HG03066 (cell line): ENCODE measurements around the gene HSPA1A.
A peak's percentile ranks its signal among the peaks of the same experiment; 100 is the strongest.
"Not testable (repeated sequence)": the region's sequence is repeated elsewhere in the genome, so short reads cannot be mapped to it uniquely, and the experiment has no call there.

Source experiments
- ATAC-seq: cut with Tn5 transposase; IDR thresholded peaks from one replicate; pipeline ENCODE4 v1.9.1; 2021; ENCODE audit warnings: low read depth; ENCODE audit not compliant: unreplicated experiment

The HSPA1A gene

GRCh38 chr6:31806470-31807272, 8.7 kb upstream of the HSPA1A start, which contains the start of gene LSM2:
Gene LSM2, minus strand, starts transcription at chr6:31806966. Its CDS starts 209 bp downstream, at chr6:31806757.
- peak; percentile 84 for ATAC-seq

- ATAC-seq: not testable (repeated sequence)
Observed at GRCh38 chr6:31808599-31808998, 6.7 kb upstream of the HSPA1A start.

- ATAC-seq: no peak
Observed at GRCh38 chr6:31811645-31812044, 3.7 kb upstream of the HSPA1A start.

DNA sequence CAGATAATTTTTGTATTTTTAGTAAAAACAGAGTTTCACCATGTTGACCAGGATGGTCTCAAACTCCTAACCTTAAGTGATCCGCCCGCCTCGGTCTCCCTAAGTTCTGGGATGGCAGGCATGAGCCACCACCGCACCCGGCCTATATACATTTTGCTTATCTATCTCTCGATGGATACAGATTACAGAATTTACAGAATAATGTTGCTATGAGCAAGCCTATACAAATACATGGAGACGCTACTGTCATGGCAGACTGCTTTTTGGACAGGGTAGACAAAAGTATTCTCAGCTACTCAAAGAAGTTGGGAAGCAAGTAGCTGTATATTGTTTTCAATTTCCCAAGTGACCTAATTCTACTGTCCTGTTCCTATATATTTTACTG, 1.9 kb upstream of the HSPA1A start:
- no peak for ATAC-seq

GRCh38 chr6:31814677-31815024, 692 bp upstream of the HSPA1A start:
- no peak for ATAC-seq

DNA sequence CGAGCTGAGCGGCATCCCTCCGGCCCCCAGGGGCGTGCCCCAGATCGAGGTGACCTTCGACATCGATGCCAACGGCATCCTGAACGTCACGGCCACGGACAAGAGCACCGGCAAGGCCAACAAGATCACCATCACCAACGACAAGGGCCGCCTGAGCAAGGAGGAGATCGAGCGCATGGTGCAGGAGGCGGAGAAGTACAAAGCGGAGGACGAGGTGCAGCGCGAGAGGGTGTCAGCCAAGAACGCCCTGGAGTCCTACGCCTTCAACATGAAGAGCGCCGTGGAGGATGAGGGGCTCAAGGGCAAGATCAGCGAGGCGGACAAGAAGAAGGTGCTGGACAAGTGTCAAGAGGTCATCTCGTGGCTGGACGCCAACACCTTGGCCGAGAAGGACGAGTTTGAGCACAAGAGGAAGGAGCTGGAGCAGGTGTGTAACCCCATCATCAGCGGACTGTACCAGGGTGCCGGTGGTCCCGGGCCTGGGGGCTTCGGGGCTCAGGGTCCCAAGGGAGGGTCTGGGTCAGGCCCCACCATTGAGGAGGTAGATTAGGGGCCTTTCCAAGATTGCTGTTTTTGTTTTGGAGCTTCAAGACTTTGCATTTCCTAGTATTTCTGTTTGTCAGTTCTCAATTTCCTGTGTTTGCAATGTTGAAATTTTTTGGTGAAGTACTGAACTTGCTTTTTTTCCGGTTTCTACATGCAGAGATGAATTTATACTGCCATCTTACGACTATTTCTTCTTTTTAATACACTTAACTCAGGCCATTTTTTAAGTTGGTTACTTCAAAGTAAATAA, 2.0 kb downstream of the HSPA1A start:
- not testable (repeated sequence) for ATAC-seq

DNA sequence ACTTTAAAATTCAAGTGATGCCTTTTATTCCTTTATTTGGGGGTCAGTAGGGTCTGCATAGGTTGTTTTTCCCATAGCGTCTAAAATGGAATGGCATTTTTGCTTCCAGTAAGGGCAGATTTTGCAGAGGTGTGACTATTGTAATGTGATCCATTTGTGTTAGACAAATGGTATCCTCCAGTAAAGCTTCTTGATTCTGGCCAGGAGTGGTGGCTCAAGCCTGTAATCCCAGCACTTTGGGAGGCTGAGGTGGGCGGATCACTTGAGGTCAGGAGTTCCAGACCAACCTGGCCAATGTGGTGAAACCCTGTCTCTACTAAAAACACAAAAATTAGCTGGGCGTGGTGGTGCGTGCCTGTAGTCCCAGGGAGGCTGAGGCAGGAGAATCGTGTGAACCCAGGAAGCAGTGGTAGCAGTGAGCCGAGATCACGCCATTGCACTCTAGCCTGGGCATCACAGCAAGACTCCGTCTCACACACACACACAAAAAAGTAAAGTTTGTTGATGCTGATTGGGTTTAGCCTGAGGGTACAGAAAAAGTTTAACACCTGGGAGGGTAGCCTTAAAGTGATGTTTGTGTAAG, 2.7 kb downstream of the HSPA1A start:
- not testable (repeated sequence) for ATAC-seq

GRCh38 chr6:31819871-31820299, 4.5 kb downstream of the HSPA1A start:
- no peak for ATAC-seq

DNA sequence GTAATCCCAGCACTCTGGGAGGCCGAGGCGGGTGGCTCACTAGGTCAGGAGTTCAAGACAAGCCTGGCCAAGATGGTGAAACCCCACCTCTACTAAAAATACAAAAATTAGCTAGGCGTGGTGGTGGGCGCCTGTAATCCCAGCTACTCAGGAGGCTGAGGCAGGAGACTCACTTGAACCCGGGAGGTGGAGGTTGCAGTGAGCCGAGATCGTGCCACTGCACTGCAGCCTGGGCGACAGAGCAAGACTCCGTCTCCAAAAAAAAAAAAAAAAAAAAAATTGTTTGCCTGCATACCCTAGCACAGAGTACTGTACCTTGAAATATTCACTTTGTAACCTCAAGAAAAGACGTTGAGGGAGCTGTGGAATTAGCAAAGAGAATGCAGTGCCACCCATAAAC, 5.1 kb downstream of the HSPA1A start:
- ATAC-seq: not testable (repeated sequence)

GRCh38 chr6:31821301-31822035, 6.1 kb downstream of the HSPA1A start:
- no peak for ATAC-seq

DNA sequence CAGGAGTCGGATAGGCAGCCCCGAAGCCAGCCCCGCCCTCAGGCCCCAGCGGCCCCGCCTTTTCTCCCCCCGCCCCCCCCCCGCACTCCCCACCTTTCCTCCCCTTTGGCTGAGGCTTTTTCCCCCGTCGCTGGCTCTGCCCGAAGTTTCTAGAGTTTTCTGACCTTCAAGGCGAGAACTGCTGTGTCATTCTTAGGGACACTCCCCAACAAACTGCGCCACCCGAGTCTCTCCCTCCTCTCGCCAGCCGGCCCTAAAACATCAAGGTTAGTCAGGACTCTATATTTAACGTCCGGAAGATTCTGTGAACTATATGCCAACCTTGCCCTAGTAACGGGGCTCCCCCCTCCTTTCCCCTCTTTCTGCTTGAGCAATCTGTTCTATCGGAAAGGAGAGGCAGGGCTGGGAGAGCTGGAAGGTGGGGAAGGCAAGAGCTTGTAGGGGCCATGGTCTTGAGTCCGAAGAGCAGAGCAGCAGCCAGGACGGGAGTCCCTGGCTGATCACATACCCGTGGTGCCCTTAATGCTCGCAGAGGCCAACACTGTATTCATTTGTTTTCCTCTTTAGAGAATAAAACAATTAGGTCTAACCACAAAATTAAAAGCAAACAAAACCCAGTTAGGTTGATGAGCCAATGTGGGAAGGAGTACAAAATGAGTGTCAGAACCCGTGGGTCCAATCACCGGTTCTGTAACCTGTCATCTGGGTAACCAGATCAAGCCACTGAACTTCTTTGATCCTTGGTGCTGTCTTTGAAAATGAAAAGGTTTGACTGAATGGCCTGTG, 6.9 kb downstream of the HSPA1A start:
- ATAC-seq: no peak

- ATAC-seq: not testable (repeated sequence)
Observed at GRCh38 chr6:31823592-31824196, 8.4 kb downstream of the HSPA1A start.

- no peak for ATAC-seq
Observed at GRCh38 chr6:31825553-31825952, 10.2 kb downstream of the HSPA1A start.

- ATAC-seq: no peak
Observed at GRCh38 chr6:31826793-31827285, 11.5 kb downstream of the HSPA1A start.

DNA sequence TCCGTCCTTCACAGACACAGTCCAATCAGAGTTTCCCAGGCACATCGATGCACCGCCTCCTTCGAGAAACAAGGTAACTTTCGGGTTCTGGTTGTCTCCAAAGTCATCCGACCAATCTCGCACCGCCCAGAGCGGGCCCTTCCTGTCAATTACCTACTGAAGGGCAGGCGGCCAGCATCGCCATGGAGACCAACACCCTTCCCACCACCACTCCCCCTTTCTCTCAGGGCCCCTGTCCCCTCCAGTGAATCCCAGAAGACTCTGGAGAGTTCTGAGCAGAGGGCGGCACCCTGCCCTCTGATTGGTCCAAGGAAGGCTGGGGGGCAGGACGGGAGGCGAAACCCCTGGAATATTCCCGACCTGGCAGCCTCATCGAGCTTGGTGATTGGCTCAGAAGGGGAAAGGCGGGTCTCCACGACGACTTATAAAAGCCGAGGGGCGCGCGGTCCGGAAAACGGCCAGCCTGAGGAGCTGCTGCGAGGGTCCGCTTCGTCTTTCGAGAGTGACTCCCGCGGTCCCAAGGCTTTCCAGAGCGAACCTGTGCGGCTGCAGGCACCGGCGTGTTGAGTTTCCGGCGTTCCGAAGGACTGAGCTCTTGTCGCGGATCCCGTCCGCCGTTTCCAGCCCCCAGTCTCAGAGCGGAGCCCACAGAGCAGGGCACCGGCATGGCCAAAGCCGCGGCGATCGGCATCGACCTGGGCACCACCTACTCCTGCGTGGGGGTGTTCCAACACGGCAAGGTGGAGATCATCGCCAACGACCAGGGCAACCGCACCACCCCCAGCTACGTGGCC, 12.1 kb downstream of the HSPA1A start, which contains the start of gene HSPA1B:
HSPA1B (plus strand) TSS at position 453 of the 794 bp plus-strand sequence; CDS start at position 666, 213 bp downstream.
- ATAC-seq: peak; percentile 49

DNA sequence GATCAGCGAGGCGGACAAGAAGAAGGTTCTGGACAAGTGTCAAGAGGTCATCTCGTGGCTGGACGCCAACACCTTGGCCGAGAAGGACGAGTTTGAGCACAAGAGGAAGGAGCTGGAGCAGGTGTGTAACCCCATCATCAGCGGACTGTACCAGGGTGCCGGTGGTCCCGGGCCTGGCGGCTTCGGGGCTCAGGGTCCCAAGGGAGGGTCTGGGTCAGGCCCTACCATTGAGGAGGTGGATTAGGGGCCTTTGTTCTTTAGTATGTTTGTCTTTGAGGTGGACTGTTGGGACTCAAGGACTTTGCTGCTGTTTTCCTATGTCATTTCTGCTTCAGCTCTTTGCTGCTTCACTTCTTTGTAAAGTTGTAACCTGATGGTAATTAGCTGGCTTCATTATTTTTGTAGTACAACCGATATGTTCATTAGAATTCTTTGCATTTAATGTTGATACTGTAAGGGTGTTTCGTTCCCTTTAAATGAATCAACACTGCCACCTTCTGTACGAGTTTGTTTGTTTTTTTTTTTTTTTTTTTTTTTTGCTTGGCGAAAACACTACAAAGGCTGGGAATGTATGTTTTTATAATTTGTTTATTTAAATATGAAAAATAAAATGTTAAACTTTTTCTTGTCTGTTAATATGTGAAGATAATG, 14.4 kb downstream of the HSPA1A start:
- ATAC-seq: no peak

DNA sequence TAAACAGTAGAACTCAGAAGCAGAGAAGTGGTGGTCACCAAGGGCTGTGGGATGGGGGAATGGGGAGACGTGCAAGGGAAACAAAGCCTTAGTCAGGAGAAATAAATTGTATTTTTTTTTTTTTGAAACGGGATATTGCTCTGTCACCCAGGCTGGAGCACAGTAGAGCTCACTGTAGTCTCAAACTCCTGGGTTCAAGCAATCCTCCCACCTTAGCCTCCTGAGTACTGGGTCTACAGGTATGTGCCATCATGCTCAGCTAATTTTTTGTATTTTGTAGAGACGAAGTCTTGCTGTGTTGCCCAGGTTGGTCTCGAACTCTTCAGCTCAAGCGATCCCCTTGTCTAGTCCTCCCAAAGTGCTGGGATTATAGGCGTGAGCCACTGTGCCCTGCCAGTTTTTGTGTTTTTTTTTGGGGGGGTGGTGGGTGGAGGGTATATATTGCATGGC, 15.6 kb downstream of the HSPA1A start:
- no peak for ATAC-seq
